ENCODE results near the gene FAM209A. TPM values are rescaled to one million over a fixed set of nuclear protein-coding genes. Genes with fewer than 3 reads are reported as not detected.

Gene FAM209A
- total RNA-seq, 1 experiment from 2014 or later = not detected

DNA sequence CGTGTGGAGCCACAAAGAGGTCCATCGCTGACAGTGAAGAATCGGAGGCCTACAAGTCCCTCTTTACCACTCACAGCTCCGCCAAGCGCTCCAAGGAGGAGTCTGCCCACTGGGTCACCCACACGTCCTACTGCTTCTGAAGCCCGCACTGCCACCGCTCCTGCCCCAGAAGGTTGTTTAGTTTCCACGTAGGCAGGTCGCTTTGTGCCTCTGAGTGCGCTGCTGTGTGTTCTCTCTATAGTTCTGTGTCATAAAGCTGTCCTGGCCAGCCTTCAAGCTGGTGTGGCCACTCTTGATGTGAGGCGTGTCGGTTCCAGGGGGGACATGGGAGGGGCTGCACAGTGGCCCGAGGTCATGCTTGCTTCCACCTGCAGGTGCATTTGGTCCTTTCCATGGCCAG, 6.4 kb upstream of the FAM209A start:
- intact Hi-C loops (cut with micrococcal nuclease; ENCODE audit: unreplicated experiment) = no loop called here
- TSS peak; percentile 71 for BruUV-seq (replicated peaks)
- H3K4me1 ChIP-seq (ENCODE audit: control insufficient read depth, insufficient read depth, low read length) = no peaks in the 10 kb centered on the region
- TF ChIP-seq, protein P1, sequence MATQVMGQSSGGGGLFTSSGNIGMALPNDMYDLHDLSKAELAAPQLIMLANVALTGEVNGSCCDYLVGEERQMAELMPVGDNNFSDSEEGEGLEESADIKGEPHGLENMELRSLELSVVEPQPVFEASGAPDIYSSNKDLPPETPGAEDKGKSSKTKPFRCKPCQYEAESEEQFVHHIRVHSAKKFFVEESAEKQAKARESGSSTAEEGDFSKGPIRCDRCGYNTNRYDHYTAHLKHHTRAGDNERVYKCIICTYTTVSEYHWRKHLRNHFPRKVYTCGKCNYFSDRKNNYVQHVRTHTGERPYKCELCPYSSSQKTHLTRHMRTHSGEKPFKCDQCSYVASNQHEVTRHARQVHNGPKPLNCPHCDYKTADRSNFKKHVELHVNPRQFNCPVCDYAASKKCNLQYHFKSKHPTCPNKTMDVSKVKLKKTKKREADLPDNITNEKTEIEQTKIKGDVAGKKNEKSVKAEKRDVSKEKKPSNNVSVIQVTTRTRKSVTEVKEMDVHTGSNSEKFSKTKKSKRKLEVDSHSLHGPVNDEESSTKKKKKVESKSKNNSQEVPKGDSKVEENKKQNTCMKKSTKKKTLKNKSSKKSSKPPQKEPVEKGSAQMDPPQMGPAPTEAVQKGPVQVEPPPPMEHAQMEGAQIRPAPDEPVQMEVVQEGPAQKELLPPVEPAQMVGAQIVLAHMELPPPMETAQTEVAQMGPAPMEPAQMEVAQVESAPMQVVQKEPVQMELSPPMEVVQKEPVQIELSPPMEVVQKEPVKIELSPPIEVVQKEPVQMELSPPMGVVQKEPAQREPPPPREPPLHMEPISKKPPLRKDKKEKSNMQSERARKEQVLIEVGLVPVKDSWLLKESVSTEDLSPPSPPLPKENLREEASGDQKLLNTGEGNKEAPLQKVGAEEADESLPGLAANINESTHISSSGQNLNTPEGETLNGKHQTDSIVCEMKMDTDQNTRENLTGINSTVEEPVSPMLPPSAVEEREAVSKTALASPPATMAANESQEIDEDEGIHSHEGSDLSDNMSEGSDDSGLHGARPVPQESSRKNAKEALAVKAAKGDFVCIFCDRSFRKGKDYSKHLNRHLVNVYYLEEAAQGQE (IDR thresholded peaks at IDR 0.05; ENCODE audit: insufficient read depth in 1 of 2, low read depth in 2 of 2, low read length in 1 of 2) = no peak
- TF ChIP-seq, protein P2, sequence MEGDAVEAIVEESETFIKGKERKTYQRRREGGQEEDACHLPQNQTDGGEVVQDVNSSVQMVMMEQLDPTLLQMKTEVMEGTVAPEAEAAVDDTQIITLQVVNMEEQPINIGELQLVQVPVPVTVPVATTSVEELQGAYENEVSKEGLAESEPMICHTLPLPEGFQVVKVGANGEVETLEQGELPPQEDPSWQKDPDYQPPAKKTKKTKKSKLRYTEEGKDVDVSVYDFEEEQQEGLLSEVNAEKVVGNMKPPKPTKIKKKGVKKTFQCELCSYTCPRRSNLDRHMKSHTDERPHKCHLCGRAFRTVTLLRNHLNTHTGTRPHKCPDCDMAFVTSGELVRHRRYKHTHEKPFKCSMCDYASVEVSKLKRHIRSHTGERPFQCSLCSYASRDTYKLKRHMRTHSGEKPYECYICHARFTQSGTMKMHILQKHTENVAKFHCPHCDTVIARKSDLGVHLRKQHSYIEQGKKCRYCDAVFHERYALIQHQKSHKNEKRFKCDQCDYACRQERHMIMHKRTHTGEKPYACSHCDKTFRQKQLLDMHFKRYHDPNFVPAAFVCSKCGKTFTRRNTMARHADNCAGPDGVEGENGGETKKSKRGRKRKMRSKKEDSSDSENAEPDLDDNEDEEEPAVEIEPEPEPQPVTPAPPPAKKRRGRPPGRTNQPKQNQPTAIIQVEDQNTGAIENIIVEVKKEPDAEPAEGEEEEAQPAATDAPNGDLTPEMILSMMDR (IDR thresholded peaks at IDR 0.05) = no peak
- TF ChIP-seq SIN3A (IDR thresholded peaks at IDR 0.05; ENCODE audit: borderline replicate concordance, insufficient read depth, low read depth, low read length) (no peak), POLR2AphosphoS5 (IDR thresholded peaks at IDR 0.05; ENCODE audit: low read depth, low read length) (no peak), TCF7L2 (IDR thresholded peaks at IDR 0.05; ENCODE audit: low read depth, low read length) (no peak)
- H3K27me3 ChIP-seq (ENCODE audit: control insufficient read depth, insufficient read depth, low read length) = no peaks in the 10 kb centered on the region
- no peak overlapping the region for H3K4me3 ChIP-seq (ENCODE audit: low read depth in 2 of 2, low read length in 2 of 2)
- in situ Hi-C loops (cut with HindIII; ENCODE audit: low pct_unique_long_range_greater_than_20kb, low sequenced_read_pairs) = no loop called here
- H3K36me3 ChIP-seq (ENCODE audit: control insufficient read depth, insufficient read depth, low read length) = peaks cover 3% of the 10 kb centered on the region
- H3K9me3 ChIP-seq (ENCODE audit: control insufficient read depth, insufficient read depth, low read depth, low read length) = no peaks in the 10 kb centered on the region
- ChIA-PET CTCF (no interaction called here), POLR2A (no interaction called here)
- ATAC-seq (no peak), DNase-seq (ENCODE audit: low read depth, low spot score) (no peak)
- no peak overlapping the region for H3K27ac ChIP-seq (ENCODE audit: low read length)

- Histone ChIP-seq H3K27ac (ENCODE audit: low read length) (no peak overlapping the region), H3K4me3 (ENCODE audit: low read depth in 2 of 2, low read length in 2 of 2) (no peak overlapping the region), H3K9me3 (ENCODE audit: control insufficient read depth, insufficient read depth, low read depth, low read length) (no peaks in the 10 kb centered on the region), H3K27me3 (ENCODE audit: control insufficient read depth, insufficient read depth, low read length) (no peaks in the 10 kb centered on the region), H3K4me1 (ENCODE audit: control insufficient read depth, insufficient read depth, low read length) (no peaks in the 10 kb centered on the region), H3K36me3 (ENCODE audit: control insufficient read depth, insufficient read depth, low read length) (peaks cover 3% of the 10 kb centered on the region)
- POLR2A ChIA-PET = no interaction called here
- no peak for TF ChIP-seq POLR2AphosphoS5 (IDR thresholded peaks at IDR 0.05; ENCODE audit: low read depth, low read length)
- BruUV-seq (replicated peaks) = no TSS peak
- intact Hi-C loops (cut with micrococcal nuclease; ENCODE audit: unreplicated experiment) (no loop called here), in situ Hi-C loops (cut with HindIII; ENCODE audit: low pct_unique_long_range_greater_than_20kb, low sequenced_read_pairs) (no loop called here)
- DNase-seq (ENCODE audit: low read depth, low spot score) (no peak), ATAC-seq (no peak)
- CTCF ChIA-PET = no interaction called here
Measured at GRCh38 chr20:56518721-56519398, 5.7 kb upstream of the FAM209A start.

GRCh38 chr20:56519551-56519950, 5.0 kb upstream of the FAM209A start:
- H3K36me3 ChIP-seq (ENCODE audit: control insufficient read depth, insufficient read depth, low read length) = peaks cover 3% of the 10 kb centered on the region
- BruUV-seq (replicated peaks) = no TSS peak
- POLR2A ChIA-PET = no interaction called here
- intact Hi-C loops (cut with micrococcal nuclease; ENCODE audit: unreplicated experiment) = no loop called here
- in situ Hi-C loops (cut with HindIII; ENCODE audit: low pct_unique_long_range_greater_than_20kb, low sequenced_read_pairs) = no loop called here
- no peaks in the 10 kb centered on the region for H3K27me3 ChIP-seq (ENCODE audit: control insufficient read depth, insufficient read depth, low read length)
- no peak overlapping the region for H3K4me3 ChIP-seq (ENCODE audit: low read depth in 2 of 2, low read length in 2 of 2)
- ATAC-seq (no peak), DNase-seq (ENCODE audit: low read depth, low spot score) (no peak)
- no peaks in the 10 kb centered on the region for H3K4me1 ChIP-seq (ENCODE audit: control insufficient read depth, insufficient read depth, low read length)
- H3K9me3 ChIP-seq (ENCODE audit: control insufficient read depth, insufficient read depth, low read depth, low read length) = no peaks in the 10 kb centered on the region
- no peak for TF ChIP-seq TCF7L2 (IDR thresholded peaks at IDR 0.05; ENCODE audit: low read depth, low read length)
- TF ChIP-seq SIN3A (IDR thresholded peaks at IDR 0.05; ENCODE audit: borderline replicate concordance, insufficient read depth, low read depth, low read length) = no peak
- TF ChIP-seq, protein P1 (IDR thresholded peaks at IDR 0.05; ENCODE audit: insufficient read depth in 1 of 2, low read depth in 2 of 2, low read length in 1 of 2) = no peak
- TF ChIP-seq, protein P2 (IDR thresholded peaks at IDR 0.05) = no peak
- no peak for TF ChIP-seq POLR2AphosphoS5 (IDR thresholded peaks at IDR 0.05; ENCODE audit: low read depth, low read length)
- no peak overlapping the region for H3K27ac ChIP-seq (ENCODE audit: low read length)
- CTCF ChIA-PET = no interaction called here

All from Panc1 (cell line).